DND-41 (cell line): ENCODE data around the gene RUNX2.

Experiments
- EZH2 ChIP-seq: IDR thresholded peaks from 3 replicates; pipeline ENCODE4 v1.6.1; 2012; ENCODE audit warnings: borderline replicate concordance, low read depth, mild to moderate bottlenecking, moderate library complexity, low read length, inconsistent platforms; ENCODE audit not compliant: severe bottlenecking
- TF ChIP-seq, protein P1 (sequence below): IDR thresholded peaks from 2 replicates; pipeline ENCODE4 v1.5.1; 2012; ENCODE audit warnings: borderline replicate concordance, low read length, moderate library complexity, mild to moderate bottlenecking; ENCODE audit not compliant: poor library complexity, severe bottlenecking; ENCODE audit errors: extremely low read depth

- TF ChIP-seq, protein P1, sequence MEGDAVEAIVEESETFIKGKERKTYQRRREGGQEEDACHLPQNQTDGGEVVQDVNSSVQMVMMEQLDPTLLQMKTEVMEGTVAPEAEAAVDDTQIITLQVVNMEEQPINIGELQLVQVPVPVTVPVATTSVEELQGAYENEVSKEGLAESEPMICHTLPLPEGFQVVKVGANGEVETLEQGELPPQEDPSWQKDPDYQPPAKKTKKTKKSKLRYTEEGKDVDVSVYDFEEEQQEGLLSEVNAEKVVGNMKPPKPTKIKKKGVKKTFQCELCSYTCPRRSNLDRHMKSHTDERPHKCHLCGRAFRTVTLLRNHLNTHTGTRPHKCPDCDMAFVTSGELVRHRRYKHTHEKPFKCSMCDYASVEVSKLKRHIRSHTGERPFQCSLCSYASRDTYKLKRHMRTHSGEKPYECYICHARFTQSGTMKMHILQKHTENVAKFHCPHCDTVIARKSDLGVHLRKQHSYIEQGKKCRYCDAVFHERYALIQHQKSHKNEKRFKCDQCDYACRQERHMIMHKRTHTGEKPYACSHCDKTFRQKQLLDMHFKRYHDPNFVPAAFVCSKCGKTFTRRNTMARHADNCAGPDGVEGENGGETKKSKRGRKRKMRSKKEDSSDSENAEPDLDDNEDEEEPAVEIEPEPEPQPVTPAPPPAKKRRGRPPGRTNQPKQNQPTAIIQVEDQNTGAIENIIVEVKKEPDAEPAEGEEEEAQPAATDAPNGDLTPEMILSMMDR, result no peak
- no peak for TF ChIP-seq EZH2
Observed at GRCh38 chr6:45327956-45328522, at the start of gene RUNX2.
